Midbrain (tissue), 1 donor: ENCODE data around the gene RPAP2.
"Not testable (repeated sequence)": the region's sequence is repeated elsewhere in the genome, so short reads cannot be mapped to it uniquely, and the experiment has no call there.

Experiments
- DNase-seq: peaks from one replicate; lab custom pipeline; 2025; lab: John Stamatoyannopoulos, UW

The RPAP2 gene

DNA sequence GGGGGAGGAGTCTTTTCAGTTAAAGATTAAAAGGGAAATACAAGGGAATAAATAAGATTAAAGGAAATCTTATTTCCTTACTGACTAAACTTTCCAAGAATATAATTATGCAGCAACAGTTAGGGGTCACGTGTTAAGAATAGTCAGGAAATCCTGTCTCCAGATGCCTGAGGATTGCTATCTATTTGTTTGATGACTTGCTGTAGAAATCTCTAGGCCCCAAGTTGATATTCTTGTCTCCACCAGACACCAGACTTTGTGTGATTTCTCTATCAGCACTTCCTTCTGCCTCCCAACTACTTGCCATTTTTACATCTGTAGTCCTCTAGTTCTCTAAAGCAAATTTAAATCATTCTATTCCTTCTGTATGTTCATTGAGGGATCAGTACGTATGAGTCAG lies 77.5 kb downstream of the RPAP2 start:
- DNase-seq = no peak

DNA sequence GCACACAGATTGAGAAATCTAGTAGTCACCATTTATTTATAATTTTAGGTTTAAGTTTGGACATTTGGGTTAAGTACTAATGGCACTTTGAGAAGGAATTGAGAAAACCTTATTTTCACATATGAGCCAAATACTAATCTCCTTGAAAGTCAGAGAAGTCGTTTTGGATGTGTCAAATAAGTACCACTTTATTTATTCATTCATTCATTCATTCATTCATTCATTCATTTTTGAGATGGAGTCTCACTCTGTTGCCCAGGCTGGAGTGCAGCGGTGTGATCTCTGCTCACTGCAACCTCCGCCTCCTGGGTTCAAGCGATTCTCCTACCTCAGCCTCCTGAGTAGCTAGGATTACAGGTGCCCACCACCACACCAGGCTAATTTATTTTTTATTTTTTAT lies 79.1 kb downstream of the RPAP2 start:
- DNase-seq = not testable (repeated sequence)

DNA sequence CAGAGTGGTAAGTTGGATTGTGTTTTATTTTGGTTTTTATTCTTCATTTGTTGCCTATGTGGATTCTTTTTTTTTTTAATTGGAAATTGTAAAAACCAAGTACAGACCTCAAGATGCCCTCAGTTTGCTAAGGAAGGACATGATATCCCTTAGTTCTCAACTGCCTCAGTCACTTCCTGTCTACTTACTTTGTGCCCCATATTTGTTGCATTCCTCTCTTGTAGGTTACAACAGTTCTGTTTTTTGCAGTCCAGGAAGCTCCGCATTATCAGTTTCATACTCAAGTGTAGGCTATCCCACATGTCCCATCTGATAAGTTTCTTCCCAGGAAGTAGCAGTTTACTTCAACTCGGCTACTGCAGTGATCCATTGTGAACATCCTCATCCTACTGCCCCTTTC lies 82.0 kb downstream of the RPAP2 start:
- no peak for DNase-seq

DNA sequence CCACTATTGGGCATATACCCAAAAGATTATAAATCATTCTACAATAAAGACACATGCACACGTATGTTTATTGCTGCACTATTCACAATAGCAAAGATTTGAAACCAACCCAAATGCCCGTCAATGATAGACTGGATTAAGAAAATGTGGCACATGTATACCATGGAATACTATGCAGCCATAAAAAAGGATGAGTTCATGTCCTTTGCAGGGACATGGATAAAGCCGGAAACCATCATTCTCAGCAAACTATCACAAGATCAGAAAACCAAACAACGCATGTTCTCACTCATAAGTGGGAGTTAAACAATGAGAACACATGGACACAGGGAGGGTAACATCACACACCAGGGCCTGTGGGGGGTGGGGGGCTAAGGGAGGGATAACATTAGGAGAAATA lies 95.1 kb downstream of the RPAP2 start:
- not testable (repeated sequence) for DNase-seq

DNA sequence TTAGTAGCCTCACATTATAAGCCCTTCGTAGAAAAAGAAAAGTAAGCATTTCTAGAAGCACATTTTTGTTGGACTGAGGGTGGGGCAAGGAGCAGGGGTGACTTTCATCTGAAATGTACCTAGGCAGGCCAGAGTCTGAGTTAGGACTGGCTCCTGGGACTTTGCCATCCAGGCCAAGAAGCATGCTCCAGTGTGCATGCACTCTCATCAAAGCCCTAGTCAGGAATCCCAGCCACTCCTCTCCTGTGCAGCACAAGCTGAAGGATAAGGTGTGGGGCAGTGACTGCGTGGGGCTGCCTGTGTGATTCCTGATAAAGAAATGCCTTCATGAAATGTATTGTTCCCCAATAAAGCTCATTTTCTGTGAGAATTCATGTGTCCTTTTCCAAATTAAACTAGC lies 99.7 kb downstream of the RPAP2 start:
- no peak for DNase-seq

DNA sequence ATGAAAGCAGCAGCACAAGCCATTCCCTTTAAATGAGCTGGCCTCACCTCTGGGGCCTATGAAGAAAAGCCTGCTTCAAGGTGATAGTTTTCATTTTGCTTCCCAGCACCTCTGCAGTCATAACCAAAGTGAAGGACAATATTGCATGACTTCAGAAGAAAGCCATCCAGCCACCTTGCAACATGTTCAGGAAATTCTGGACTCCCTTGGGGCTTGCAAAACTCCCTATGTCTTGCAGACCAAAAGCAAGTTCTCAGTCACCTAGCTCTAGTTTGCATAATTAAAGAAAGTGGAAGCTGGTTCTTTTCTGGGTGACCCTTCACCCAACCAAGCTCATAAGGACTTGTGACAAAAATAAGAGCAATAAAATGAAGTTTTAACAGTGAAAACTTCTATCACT lies 100.2 kb downstream of the RPAP2 start:
- DNase-seq = no peak

DNA sequence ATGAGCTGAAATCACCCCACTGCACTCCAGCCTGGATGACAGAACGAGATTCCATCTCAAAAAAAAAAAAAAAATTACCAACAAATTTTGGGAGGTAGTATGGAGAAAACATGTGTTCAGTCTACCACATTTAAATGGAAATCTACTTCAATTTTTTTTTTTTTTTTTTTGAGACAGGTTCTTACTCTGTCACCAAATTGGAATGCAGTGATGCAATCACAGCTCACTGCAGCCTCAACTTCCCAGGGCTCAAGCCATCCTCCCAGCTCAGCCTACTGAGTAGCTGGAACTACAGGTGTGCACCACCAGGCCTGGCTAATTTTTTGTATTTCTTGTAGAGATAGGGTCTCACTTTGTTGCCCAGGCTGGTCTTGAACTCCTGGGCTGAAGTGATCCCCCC lies 105.8 kb downstream of the RPAP2 start:
- no peak for DNase-seq

DNA sequence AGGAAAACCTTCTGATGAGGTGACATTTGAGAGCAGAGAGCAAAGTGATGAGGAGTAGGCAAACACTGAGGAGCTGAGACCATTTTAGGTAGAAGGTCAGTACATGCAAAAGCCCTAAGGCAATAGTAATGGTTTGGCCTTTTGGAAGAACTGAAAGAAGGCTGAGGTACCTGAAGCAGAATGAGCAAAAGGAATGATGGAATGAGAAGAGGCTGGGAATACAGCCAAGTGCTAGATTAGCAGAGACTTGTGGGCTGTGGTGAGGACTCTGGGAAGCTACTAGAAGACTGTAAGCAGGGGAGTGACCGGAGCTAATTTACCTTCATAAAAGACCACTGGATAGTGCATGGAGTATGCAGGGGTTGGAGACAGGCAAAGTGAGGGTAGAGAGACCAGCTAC lies 110.0 kb downstream of the RPAP2 start:
- no peak for DNase-seq

DNA sequence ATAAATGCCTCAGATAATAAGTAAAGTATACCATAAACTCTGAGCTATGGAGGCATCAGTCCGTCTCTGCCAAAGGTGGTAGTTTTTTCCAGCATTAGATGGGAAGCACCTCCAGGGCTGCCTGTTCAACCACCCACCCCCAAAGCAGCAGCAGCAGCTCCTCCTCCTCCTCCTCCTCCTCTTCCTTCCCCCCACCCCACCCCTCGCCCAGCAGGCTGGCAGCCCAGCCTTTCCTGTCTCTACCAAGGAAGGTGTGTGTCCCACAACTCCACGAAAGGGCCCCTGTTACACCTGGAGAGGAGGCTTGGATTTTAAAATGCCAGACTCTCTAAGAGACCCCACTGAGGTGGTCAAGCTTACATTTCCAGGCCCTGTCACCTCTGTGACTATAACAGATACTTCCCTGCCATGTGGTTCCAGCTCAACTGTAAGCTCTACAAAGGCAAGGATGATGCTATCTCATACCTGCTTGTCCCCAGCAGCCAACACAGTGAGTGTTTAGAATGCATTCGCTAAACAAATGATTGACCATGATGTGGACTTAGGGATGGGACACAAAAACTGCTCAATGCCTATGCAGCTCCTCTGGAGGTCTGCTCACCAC lies 111.2 kb downstream of the RPAP2 start:
- no peak for DNase-seq

DNA sequence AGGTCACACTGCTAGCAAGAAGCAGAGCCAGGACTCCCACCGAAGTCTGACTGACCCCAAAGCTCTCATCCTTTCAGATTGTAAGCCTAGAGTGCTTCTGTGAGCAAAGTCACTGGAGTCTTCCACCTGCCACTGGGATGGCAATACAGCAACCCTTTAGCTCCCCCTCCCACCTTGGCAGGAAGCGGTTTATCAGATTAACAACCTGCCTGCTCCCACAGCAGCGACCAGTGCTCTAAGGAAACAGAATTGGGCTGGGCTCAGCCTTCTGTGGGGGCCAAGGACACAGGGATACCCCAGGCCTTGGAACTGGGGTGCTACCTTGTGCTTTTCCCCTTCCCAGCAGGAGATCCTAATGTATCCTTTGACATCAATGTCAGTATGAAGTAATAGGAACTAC lies 111.8 kb downstream of the RPAP2 start:
- no peak for DNase-seq

DNA sequence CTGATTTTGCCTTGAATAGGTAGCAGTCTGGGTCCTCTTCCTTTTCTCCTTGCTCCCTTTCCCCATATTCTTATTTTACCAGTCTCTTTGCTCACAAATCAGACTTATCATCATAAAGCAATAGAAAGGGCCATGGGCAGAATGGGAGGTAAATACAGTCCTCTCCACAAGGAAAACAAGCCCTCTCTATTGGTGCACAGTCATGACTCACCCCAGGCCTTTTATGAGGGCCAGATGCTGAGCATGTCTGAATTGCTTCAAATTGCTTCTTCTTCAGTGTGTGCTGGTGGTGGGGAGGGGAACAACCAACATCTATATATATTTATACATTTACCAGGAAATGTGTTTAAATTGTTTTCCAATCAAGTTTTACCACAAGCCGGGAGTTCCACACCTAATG lies 112.7 kb downstream of the RPAP2 start:
- no peak for DNase-seq

DNA sequence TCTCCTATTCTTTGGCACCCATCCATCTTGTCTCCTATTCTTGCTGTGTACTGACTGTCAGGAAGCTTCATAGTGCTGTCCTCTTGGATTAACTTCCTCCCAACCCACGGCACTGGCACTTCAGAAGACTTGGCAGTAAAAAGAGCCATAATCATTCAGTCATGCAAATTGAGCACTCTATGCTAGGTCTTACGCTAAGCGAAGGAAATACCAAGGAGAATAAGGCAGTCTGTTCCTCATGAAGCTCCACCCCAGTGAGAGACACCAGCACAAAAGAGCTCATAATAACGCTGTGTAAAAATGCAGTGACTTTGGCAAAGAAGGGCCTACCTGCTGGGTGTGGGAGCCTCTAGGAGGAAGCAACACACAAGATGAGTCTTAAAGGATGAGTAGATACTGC lies 120.8 kb downstream of the RPAP2 start:
- no peak for DNase-seq

DNA sequence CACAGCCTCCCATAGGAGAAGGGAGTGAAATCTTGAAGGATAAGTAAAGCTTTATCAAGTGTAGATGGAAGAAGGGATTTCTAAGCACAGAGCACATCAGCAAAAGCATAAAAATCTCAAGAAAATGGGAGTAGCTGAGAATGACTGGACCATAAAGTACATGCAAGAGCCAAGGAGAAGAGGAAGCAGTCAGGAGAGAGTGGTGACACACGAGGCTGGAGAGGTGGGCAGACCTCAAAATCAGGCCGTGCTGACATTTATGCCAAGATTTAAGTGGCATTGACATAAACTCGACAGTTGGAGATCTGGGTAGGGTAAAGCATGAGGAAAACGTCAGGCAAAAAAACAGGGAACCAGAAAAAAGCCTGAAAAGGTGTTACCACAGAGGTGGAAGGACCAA lies 125.5 kb downstream of the RPAP2 start:
- DNase-seq = no peak

DNA sequence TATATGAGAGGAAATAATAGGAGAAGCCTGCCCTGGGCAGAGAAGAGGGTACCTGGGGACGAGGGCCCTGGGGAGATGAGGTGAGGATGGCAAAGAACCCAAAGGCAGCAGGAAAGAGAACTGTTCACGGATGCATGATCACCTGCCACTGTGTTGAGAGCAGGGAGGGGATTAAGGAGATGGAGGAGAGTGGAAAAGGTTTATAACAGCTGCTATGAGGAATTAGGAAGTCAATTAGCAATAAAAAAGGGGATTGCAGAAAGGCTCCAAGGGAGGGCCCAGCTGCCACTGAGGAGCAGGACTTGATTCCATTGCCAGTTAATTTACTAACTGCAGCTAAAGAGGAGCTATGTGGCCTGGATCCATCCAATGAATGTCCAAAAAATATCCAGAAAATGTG lies 126.8 kb downstream of the RPAP2 start:
- no peak for DNase-seq

DNA sequence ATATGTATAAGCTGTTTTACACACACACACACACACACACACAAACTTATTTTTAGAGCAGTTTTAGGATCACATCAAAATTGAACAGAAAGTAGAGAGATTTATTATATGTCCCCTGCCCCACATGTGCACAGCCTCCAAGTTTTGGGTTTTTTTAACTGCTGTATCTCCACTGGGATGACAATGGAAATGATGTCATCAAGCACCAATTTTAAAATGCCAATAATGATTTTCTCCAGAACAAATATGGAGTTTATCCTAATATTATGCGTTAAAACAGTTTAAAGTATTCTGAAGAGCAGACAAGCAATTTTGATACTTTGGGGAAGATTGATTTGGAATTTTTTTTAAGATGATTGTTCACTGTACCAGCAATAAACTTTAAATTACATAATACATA lies 131.2 kb downstream of the RPAP2 start:
- no peak for DNase-seq

DNA sequence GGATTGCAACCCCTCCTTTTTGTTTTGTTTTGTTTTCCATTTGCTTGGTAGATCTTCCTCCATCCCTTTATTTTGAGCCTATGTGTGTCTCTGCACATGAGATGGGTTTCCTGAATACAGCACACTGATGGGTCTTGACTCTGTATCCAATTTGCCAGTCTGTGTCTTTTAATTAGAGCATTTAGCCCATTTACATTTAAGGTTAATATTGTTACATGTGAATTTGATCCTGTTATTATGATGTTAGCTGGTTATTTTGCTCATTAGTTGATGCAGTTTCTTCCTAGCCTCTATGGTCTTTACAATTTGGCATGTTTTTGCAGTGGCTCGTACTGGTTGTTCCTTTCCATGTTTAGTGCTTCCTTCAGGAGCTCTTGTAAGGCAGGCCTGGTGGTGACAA lies 135.7 kb downstream of the RPAP2 start:
- DNase-seq = not testable (repeated sequence)

DNA sequence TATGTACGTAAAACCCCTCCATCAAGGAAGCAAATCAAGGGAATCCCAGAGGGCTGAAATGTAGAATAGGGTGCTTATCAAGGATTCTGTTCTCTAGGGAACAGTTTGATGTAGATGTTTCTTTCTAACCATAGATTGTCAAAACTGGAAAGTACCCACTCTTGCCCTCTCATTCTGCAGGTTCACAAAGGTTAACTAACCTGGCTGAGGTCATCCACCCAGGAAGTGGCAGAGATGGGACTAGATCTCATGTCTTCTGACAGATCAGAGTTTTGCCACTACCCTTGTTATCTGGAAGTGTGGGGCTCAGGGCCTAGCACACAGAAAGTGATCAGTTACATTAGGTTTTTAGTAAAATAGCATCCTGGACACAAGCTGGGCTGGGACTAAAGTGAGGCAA lies 140.4 kb downstream of the RPAP2 start:
- DNase-seq = no peak

DNA sequence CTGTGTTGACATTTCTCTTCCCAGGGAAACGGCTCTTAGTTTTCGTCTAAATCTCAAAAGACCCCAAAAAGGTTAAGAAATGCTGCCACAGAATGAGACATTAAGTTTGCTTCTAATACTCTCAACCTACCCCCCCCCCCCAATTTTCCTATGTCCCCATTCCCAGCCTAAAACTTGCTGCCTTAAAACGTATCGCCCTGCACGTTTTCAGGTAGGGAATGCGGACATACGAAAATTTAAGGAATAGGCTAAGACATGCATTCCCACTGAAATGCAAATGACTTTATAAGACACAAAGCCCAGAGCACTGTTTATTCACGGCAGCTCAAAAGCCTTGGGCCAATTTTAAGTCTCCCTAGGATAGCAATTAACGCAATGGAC lies 142.4 kb downstream of the RPAP2 start:
- DNase-seq = no peak

DNA sequence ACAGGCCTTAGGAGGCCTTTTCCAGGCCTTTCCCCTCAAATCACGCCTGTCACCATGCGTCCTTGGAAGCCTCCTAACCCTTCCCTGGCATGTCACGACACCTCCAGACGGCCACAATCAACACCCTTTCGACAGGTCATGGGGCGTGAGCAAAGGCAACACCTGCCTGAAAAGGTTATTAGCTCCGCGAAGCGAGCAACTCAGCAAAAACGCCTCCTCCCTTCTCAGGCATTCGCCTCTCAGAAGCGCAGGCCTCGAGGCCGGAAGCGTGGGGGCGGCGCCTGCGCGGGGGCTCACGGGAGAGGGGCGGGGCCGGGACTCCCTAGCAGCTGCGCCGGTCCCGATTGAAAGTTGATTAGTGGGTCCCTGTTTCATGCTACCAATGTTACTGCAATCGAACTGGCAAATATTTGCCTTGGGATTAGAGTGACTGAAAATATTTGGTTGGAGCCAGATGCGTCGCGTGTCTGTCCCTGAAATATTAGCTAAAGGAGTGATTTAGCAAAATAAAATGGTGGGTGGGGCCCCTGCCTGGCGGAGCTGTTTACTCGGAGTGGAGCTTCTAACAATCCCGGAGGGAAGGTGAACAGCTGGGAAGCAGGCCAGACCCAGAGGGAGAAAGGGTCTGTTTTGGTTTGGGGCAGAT lies 143.0 kb downstream of the RPAP2 start:
- DNase-seq = no peak

DNA sequence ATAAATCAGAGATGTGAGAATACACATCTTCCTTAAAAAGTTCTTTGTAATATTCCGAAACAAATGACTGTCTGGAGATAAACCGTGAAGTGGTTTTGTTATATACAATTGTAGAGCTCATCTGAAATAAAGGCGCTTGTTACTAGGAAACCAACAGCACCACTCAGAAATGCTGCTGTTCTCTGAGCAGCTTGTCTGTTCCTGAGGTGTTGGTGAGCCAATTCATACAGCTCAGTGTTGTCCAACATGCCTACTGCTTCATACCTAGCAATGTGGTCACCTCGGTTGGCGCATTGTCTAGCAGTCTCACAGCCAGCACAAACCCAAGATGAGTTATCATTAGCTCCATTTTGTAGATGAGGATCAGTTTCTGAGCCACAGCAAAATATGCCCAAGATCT lies 143.5 kb downstream of the RPAP2 start:
- no peak for DNase-seq

DNA sequence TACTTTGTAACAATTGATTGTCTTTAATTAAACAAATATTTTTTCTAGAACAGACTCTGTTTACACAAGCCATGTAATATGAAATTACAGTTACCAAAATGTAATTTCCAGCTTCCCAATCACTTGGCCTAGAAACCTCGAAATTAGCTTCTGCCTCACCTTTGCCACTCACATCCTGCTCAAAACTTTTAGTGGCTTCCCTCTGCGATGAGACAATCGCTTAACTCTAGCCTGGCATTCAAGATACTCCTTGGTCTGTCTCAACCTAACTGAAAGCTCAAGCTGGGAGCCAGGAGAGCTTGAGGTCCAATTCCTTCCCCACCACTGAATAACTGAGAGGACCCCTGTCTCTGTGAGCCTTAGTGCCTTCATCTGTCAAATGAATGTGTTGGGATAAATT lies 145.0 kb downstream of the RPAP2 start:
- DNase-seq = no peak

DNA sequence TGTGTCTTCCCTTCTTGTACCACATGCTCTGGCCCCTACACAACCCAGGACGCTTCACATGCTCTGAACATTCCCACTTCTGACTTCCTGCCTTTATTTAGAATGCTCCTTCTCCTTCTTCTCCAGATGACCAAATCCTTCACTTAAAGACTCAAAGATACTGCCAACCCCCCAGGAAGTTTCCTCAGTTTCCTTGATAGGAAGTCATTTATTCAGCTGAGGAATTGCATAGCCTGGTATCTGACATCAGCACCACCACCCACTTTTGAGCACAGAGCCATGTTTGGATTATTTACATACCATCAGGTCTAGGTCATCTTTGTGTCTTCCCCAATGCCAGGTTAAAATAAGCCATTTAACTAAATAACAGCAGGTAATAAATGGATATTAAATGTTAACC lies 145.5 kb downstream of the RPAP2 start:
- no peak for DNase-seq

DNA sequence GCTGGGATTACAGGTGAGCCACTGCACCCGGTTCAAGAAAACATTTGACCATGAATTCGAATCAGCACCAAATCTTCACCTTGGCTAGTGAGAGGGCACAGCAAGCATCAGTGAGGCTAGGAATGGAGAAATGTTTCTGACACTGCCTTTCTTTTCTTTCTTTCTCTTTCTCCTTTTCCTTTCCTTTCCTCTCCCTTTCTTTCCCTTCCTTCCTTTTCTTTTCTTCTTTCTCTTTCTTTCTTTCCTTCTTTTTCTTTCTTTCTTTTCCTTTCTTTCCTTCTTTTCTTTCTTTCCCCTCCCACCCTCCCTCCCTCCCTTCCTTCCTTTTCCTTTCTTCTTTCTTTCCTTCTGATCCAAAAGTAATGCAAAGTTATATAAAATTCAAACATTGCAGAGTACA lies 147.0 kb downstream of the RPAP2 start:
- DNase-seq = no peak

DNA sequence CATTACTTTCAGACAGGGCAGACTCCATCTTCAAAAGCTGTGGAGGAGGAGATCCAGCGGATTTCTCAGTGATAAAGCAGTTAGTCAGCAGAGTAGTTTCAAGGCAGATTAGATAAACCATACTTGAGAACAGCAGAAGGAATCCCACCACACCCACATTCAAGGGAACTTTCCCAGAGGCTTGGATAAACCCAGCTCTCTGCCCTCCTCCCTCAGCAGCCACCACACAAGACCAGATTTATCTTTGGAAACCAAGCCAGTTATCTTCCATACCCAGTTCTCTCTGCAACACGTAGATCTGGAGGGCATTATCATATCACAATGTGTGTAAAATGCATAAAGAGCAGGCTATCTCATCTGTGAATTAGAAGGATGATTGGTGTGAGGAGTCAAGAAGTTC lies 147.7 kb downstream of the RPAP2 start:
- DNase-seq = no peak
